Mesenchymal stem cell (in vitro differentiated cells and primary cell): ENCODE data around the gene TBC1D19.

ENCODE experiments used
- DNase-seq: peaks from one replicate; pipeline ENCODE4 v3.0.0-alpha.2; 2013
- H2AFZ ChIP-seq: one replicate; pipeline ENCODE4 v1.6.1; 2013; ENCODE audit warnings: low read depth, mild to moderate bottlenecking, control low read depth, inconsistent platforms, low read length, moderate library complexity
- H2AK5ac ChIP-seq: 2 replicates; pipeline ENCODE4 v1.6.1; 2013; ENCODE audit warnings: low read length, moderate library complexity, mild to moderate bottlenecking, inconsistent platforms; ENCODE audit not compliant: severe bottlenecking
- H2BK120ac ChIP-seq: one replicate; pipeline ENCODE4 v1.6.1; 2013; ENCODE audit warnings: low read depth, mild to moderate bottlenecking, inconsistent platforms, low read length, moderate library complexity
- H2BK12ac ChIP-seq, 2 experiments: one replicate each; pipeline ENCODE4 v1.6.1; 2013; ENCODE audit warnings: inconsistent platforms in 2 of 2, low read length in 2 of 2, mild to moderate bottlenecking in 2 of 2, moderate library complexity in 2 of 2, control low read depth in 1 of 2
- H2BK15ac ChIP-seq: one replicate; pipeline ENCODE4 v1.6.1; 2013; ENCODE audit warnings: mild to moderate bottlenecking, low read depth, inconsistent platforms; ENCODE audit not compliant: poor library complexity, severe bottlenecking
- H2BK5ac ChIP-seq: 2 replicates; pipeline ENCODE4 v1.6.1; 2013; ENCODE audit warnings: low read depth, mild to moderate bottlenecking, low read length, control low read depth, inconsistent platforms; ENCODE audit not compliant: poor library complexity, severe bottlenecking
- H3K14ac ChIP-seq, 2 experiments: one replicate each; pipeline ENCODE4 v1.6.1; 2013; ENCODE audit warnings: inconsistent platforms in 2 of 2, low read length in 2 of 2, control low read depth in 1 of 2, mild to moderate bottlenecking in 1 of 2, moderate library complexity in 1 of 2
- H3K18ac ChIP-seq, 2 experiments: one replicate each; pipeline ENCODE4 v1.6.1; 2013; ENCODE audit warnings: inconsistent platforms in 2 of 2, low read length in 2 of 2, control low read depth in 1 of 2, low read depth in 1 of 2, mild to moderate bottlenecking in 1 of 2
- H3K23ac ChIP-seq, 2 experiments: one replicate each; pipeline ENCODE4 v1.6.1; 2013; ENCODE audit warnings: inconsistent platforms in 2 of 2, low read length in 2 of 2, mild to moderate bottlenecking in 2 of 2, moderate library complexity in 2 of 2, control low read depth in 1 of 2
- H3K27ac ChIP-seq: 2 replicates; pipeline ENCODE4 v1.5.1; 2013; ENCODE audit warnings: mild to moderate bottlenecking, moderate library complexity, low read length, control low read depth, inconsistent platforms; ENCODE audit not compliant: poor library complexity, severe bottlenecking
- H3K27me3 ChIP-seq, 2 experiments: 2 replicates each; pipeline versions ENCODE4 v1.6.1 to v1.7.0; 2013; ENCODE audit warnings: low read length in 2 of 2, mild to moderate bottlenecking in 2 of 2, moderate library complexity in 2 of 2, control low read depth in 1 of 2, inconsistent platforms in 1 of 2; ENCODE audit not compliant: control insufficient read depth in 1 of 2, insufficient read depth in 1 of 2
- H3K36me3 ChIP-seq, 2 experiments: 2 replicates each; pipeline versions ENCODE4 v1.6.1 to v1.7.0; 2013; ENCODE audit warnings: low read length in 2 of 2, control low read depth in 1 of 2, inconsistent platforms in 1 of 2, low read depth in 1 of 2, mild to moderate bottlenecking in 1 of 2; ENCODE audit not compliant: insufficient read depth in 2 of 2, control insufficient read depth in 1 of 2
- H3K4ac ChIP-seq, 2 experiments: one replicate each; pipeline ENCODE4 v1.6.1; 2013; ENCODE audit warnings: inconsistent platforms in 2 of 2, low read length in 2 of 2, mild to moderate bottlenecking in 2 of 2, moderate library complexity in 2 of 2, control low read depth in 1 of 2, low read depth in 1 of 2
- H3K4me1 ChIP-seq: 2 replicates; pipeline ENCODE4 v1.6.1; 2013; ENCODE audit warnings: low read depth, low read length, control low read depth; ENCODE audit not compliant: control insufficient read depth, insufficient read depth
- H3K4me2 ChIP-seq: 2 replicates; pipeline ENCODE4 v1.6.1; 2013; ENCODE audit warnings: low read length, mild to moderate bottlenecking, inconsistent platforms; ENCODE audit not compliant: poor library complexity, severe bottlenecking
- H3K4me3 ChIP-seq, 2 experiments: 2 replicates each; pipeline versions ENCODE4 v1.5.1 to v1.7.0; 2013; ENCODE audit warnings: low read length in 2 of 2, mild to moderate bottlenecking in 2 of 2, control low read depth in 1 of 2, low read depth in 1 of 2; ENCODE audit not compliant: insufficient read depth in 1 of 2
- H3K79me1 ChIP-seq: replicated peaks from 2 replicates; pipeline ENCODE4 v1.6.1; 2013; ENCODE audit warnings: mild to moderate bottlenecking, control low read depth, low read length, inconsistent platforms; ENCODE audit not compliant: poor library complexity, severe bottlenecking
- H3K9ac ChIP-seq: 2 replicates; pipeline ENCODE4 v1.7.0; 2013; ENCODE audit warnings: mild to moderate bottlenecking, low read length, moderate library complexity
- H3K9me3 ChIP-seq: 2 replicates; pipeline ENCODE4 v1.7.0; 2013; ENCODE audit warnings: mild to moderate bottlenecking, low read length; ENCODE audit not compliant: control insufficient read depth
- H4K8ac ChIP-seq: one replicate; pipeline ENCODE4 v1.6.1; 2013; ENCODE audit warnings: inconsistent platforms, mild to moderate bottlenecking, low read length, moderate library complexity
- H4K91ac ChIP-seq: one replicate; pipeline ENCODE4 v1.6.1; 2013; ENCODE audit warnings: mild to moderate bottlenecking, low read length, inconsistent platforms
- WGBS: methylation state at CpG from one replicate; pipeline ENCODE4 v1.1.7; 2013; ENCODE audit warnings: mixed read lengths; 5-methylcytosine and 5-hydroxymethylcytosine counted together

The TBC1D19 gene

GRCh38 chr4:26751838-26752237 lies 168.0 kb downstream of the TBC1D19 start:
- H3K4me1 ChIP-seq, result no peaks in the 10 kb centered on the region
- no peak overlapping the region for H3K18ac ChIP-seq
- peaks cover 7% of the 10 kb centered on the region for H3K79me1 ChIP-seq
- H3K9ac ChIP-seq, result no peak overlapping the region
- H3K14ac ChIP-seq, result no peak overlapping the region
- no peaks in the 10 kb centered on the region for H3K27me3 ChIP-seq
- no peak for DNase-seq
- no peak overlapping the region for H3K23ac ChIP-seq
- peaks cover 5 to 76% of the 10 kb centered on the region in 2 experiments for H3K36me3 ChIP-seq
- H3K27ac ChIP-seq, result no peak overlapping the region
- no peak overlapping the region for H3K4me3 ChIP-seq
- H3K4ac ChIP-seq, result no peak overlapping the region
- no peak overlapping the region for H2AFZ ChIP-seq
- H2BK5ac ChIP-seq, result no peak overlapping the region
- H3K4me2 ChIP-seq, result no peak overlapping the region
- H3K9me3 ChIP-seq, result no peaks in the 10 kb centered on the region
- no CpG with 5 or more reads among the region's 1 CpG for WGBS
- H2BK12ac ChIP-seq, result no peak overlapping the region
- no peak overlapping the region for H4K8ac ChIP-seq
- no peak overlapping the region for H4K91ac ChIP-seq
- no peak overlapping the region for H2BK120ac ChIP-seq
- H2AK5ac ChIP-seq, result peak overlapping the region; percentile 56
- H2BK15ac ChIP-seq, result no peak overlapping the region

GRCh38 chr4:26753187-26753586 lies 169.3 kb downstream of the TBC1D19 start:
- no peak overlapping the region for H3K18ac ChIP-seq
- no peak overlapping the region for H3K27ac ChIP-seq
- DNase-seq, result no peak
- H2BK15ac ChIP-seq, result no peak overlapping the region
- 99% methylated on average over 2 of the region's 2 CpGs for WGBS
- no peak overlapping the region for H2AK5ac ChIP-seq
- H3K4ac ChIP-seq, result no peak overlapping the region
- no peaks in the 10 kb centered on the region for H3K27me3 ChIP-seq
- no peak overlapping the region for H4K8ac ChIP-seq
- no peak overlapping the region for H2AFZ ChIP-seq
- no peak overlapping the region for H3K14ac ChIP-seq
- H2BK120ac ChIP-seq, result no peak overlapping the region
- H2BK5ac ChIP-seq, result no peak overlapping the region
- H3K79me1 ChIP-seq, result peaks cover 7% of the 10 kb centered on the region
- no peaks in the 10 kb centered on the region for H3K4me1 ChIP-seq
- no peak overlapping the region for H2BK12ac ChIP-seq
- no peak overlapping the region for H3K4me3 ChIP-seq
- no peaks in the 10 kb centered on the region for H3K9me3 ChIP-seq
- no peak overlapping the region for H4K91ac ChIP-seq
- no peak overlapping the region for H3K23ac ChIP-seq
- no peak overlapping the region for H3K4me2 ChIP-seq
- peaks cover 10 to 80% of the 10 kb centered on the region in 2 experiments for H3K36me3 ChIP-seq
- no peak overlapping the region for H3K9ac ChIP-seq

GRCh38 chr4:26753617-26754016 lies 169.7 kb downstream of the TBC1D19 start:
- Histone ChIP-seq H2BK5ac (no peak overlapping the region), H3K9me3 (no peaks in the 10 kb centered on the region), H4K8ac (peak overlapping the region; percentile 7), H2BK12ac (no peak overlapping the region), H2BK120ac (no peak overlapping the region), H3K79me1 (peaks cover 6% of the 10 kb centered on the region), H3K23ac (no peak overlapping the region), H4K91ac (peak overlapping the region; percentile 40), H3K4me2 (no peak overlapping the region), H2BK15ac (no peak overlapping the region), H3K4me1 (no peaks in the 10 kb centered on the region), H3K36me3 (peaks cover 12 to 80% of the 10 kb centered on the region in 2 experiments), H3K27ac (no peak overlapping the region), H3K27me3 (no peaks in the 10 kb centered on the region), H2AK5ac (no peak overlapping the region), H3K9ac (no peak overlapping the region), H2AFZ (no peak overlapping the region), H3K18ac (no peak overlapping the region), H3K4ac (no peak overlapping the region), H3K14ac (no peak overlapping the region), H3K4me3 (no peak overlapping the region)
- DNase-seq, result peak; percentile 61
- 71% methylated on average over 9 of the region's 10 CpGs for WGBS

GRCh38 chr4:26757751-26758150 lies 173.9 kb downstream of the TBC1D19 start:
- H3K9ac ChIP-seq, result no peak overlapping the region
- no peak overlapping the region for H3K27ac ChIP-seq
- H4K8ac ChIP-seq, result no peak overlapping the region
- H2BK120ac ChIP-seq, result no peak overlapping the region
- H2BK5ac ChIP-seq, result no peak overlapping the region
- no peak for DNase-seq
- H3K23ac ChIP-seq, result no peak overlapping the region
- 84% methylated on average over 1 of the region's 1 CpG for WGBS
- H2BK12ac ChIP-seq, result no peak overlapping the region
- no peaks in the 10 kb centered on the region for H3K27me3 ChIP-seq
- H3K36me3 ChIP-seq, result peaks cover 11 to 65% of the 10 kb centered on the region in 2 experiments
- no peaks in the 10 kb centered on the region for H3K9me3 ChIP-seq
- H3K4me3 ChIP-seq, result no peak overlapping the region
- H3K4me2 ChIP-seq, result no peak overlapping the region
- H2AFZ ChIP-seq, result no peak overlapping the region
- H2AK5ac ChIP-seq, result no peak overlapping the region
- no peak overlapping the region for H3K4ac ChIP-seq
- no peak overlapping the region for H4K91ac ChIP-seq
- no peak overlapping the region for H2BK15ac ChIP-seq
- no peaks in the 10 kb centered on the region for H3K79me1 ChIP-seq
- no peak overlapping the region for H3K18ac ChIP-seq
- no peaks in the 10 kb centered on the region for H3K4me1 ChIP-seq
- no peak overlapping the region for H3K14ac ChIP-seq
